Chondrocyte (in vitro differentiated cells): ENCODE data around the gene CDCA7L. TPM values are rescaled to one million over a fixed set of nuclear protein-coding genes. Genes with fewer than 3 reads are reported as not detected.

Experiments
- DNase-seq: peaks from one replicate; pipeline ENCODE4 v3.0.0; 2021; ENCODE audit warnings: mixed read lengths, low spot score
- H3K27ac Mint-ChIP-seq: one replicate; pipeline ENCODE4 v1.8.0; 2021; ENCODE audit warnings: mild to moderate bottlenecking, moderate library complexity, mixed read lengths; ENCODE audit not compliant: unreplicated experiment
- H3K27me3 Mint-ChIP-seq: 2 replicates; pipeline ENCODE4 v1.8.0; 2021; ENCODE audit warnings: low read depth, mixed read lengths
- H3K36me3 Mint-ChIP-seq: 2 replicates; pipeline ENCODE4 v1.8.0; 2021; ENCODE audit warnings: low read depth, mixed read lengths
- H3K4me1 Mint-ChIP-seq: 2 replicates; pipeline ENCODE4 v1.8.0; 2021; ENCODE audit warnings: low read depth, mild to moderate bottlenecking, mixed read lengths
- H3K4me3 Mint-ChIP-seq: one replicate; pipeline ENCODE4 v1.8.0; 2021; ENCODE audit warnings: mild to moderate bottlenecking, moderate library complexity, mixed read lengths; ENCODE audit not compliant: unreplicated experiment
- H3K9me3 Mint-ChIP-seq: 2 replicates; pipeline ENCODE4 v1.8.0; 2021; ENCODE audit warnings: low read depth, mixed read lengths
- CTCF ChIP-seq: fragments of 200-600 bp; sonication (generic); IDR thresholded peaks from 2 replicates; pipeline ENCODE4 v1.5.0; 2021; ENCODE audit warnings: antibody characterized with exemption, mild to moderate bottlenecking, moderate library complexity
- total RNA-seq: library from RNA; stranded (reverse); gene quantifications from 3 replicates; pipeline ENCODE4 v1.2.1, GENCODE V29; 2021

CDCA7L gene
- total RNA-seq, 1 donor from 2014 or later, result 13.3 TPM

- DNase-seq, result no peak
- Mint-ChIP-seq H3K9me3 (no peaks in the 10 kb centered on the region), H3K27ac (no peak overlapping the region), H3K4me3 (no peak overlapping the region), H3K4me1 (peaks cover 16% of the 10 kb centered on the region), H3K27me3 (no peaks in the 10 kb centered on the region), H3K36me3 (no peaks in the 10 kb centered on the region)
- no peak for TF ChIP-seq CTCF
These were observed 20.6 kb upstream of the CDCA7L start for GRCh38 chr7:21966271-21966670.

GRCh38 chr7:21965291-21965690 lies 19.6 kb upstream of the CDCA7L start:
- Mint-ChIP-seq H3K4me3 (no peak overlapping the region), H3K27ac (no peak overlapping the region), H3K27me3 (no peaks in the 10 kb centered on the region), H3K36me3 (no peaks in the 10 kb centered on the region), H3K9me3 (peaks cover 2% of the 10 kb centered on the region), H3K4me1 (peaks cover 25% of the 10 kb centered on the region)
- TF ChIP-seq CTCF, result no peak
- DNase-seq, result no peak

DNA sequence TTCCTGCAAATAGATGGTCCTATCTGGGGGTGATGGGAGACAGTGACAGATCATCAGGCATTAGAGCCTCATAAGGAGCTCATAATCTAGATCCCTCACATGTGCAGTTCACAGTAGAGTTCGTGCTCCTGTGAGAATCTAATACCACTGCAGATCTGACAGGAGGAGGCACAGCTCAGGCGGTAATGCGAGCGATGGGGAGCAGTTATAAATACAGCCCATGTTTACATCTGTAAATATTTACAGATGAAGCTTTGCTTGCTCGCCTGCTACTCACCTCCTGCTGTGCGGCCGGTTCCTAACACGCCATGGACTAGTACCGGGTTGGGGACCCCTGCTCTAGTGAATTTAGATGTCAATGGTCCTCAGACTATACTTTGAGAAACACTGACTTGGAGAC lies 17.0 kb upstream of the CDCA7L start:
- Mint-ChIP-seq H3K27ac (no peak overlapping the region), H3K36me3 (no peaks in the 10 kb centered on the region)

DNA sequence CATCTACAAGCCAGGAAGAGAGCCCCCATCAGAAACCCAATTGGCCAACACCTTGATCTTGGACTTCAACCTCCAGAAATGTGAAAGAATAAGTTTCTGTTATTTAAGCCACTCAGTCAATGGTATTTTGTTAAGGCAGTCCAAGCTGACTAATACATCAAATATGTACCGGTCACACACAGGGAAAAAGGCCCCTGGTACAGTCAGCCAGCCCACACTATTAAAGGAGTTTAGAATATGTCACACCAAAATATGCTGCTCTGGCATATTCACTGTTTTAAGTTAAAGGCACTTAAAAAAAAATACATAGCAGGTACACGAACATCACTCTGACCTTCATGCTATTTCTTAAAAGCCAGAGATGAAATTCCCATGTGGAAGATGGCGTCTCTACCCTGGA lies 15.2 kb upstream of the CDCA7L start:
- Mint-ChIP-seq H3K27ac (peak overlapping the region; percentile 92), H3K27me3 (no peaks in the 10 kb centered on the region)

More for the DNA sequence above, 17.0 kb upstream of the CDCA7L start:
- peaks cover 5% of the 10 kb centered on the region for H3K9me3 Mint-ChIP-seq
- TF ChIP-seq CTCF, result no peak
- DNase-seq, result no peak
- peaks cover 26% of the 10 kb centered on the region for H3K4me1 Mint-ChIP-seq
- no peaks in the 10 kb centered on the region for H3K27me3 Mint-ChIP-seq
- H3K4me3 Mint-ChIP-seq, result no peak overlapping the region

GRCh38 chr7:21959387-21959776 lies 13.7 kb upstream of the CDCA7L start:
- no peak for DNase-seq
- H3K27me3 Mint-ChIP-seq, result no peaks in the 10 kb centered on the region
- H3K36me3 Mint-ChIP-seq, result no peaks in the 10 kb centered on the region
- no peak overlapping the region for H3K4me3 Mint-ChIP-seq
- peaks cover 5% of the 10 kb centered on the region for H3K9me3 Mint-ChIP-seq
- TF ChIP-seq CTCF, result no peak
- H3K27ac Mint-ChIP-seq, result no peak overlapping the region
- peaks cover 22% of the 10 kb centered on the region for H3K4me1 Mint-ChIP-seq

More for the DNA sequence above, 15.2 kb upstream of the CDCA7L start:
- Mint-ChIP-seq H3K4me3 (no peak overlapping the region), H3K4me1 (peaks cover 22% of the 10 kb centered on the region), H3K36me3 (no peaks in the 10 kb centered on the region), H3K9me3 (peaks cover 5% of the 10 kb centered on the region)
- DNase-seq, result no peak
- TF ChIP-seq CTCF, result no peak
